H1 (cell line): ENCODE data around the gene RWDD1. TPM values are rescaled to one million over a fixed set of nuclear protein-coding genes. Genes with fewer than 3 reads are reported as not detected.

ENCODE experiments used
- CTCF ChIA-PET: fragments of 300-600 bp; sonication (Branson Sonifier 250); formaldehyde crosslinking; loops from one replicate; lab custom pipeline; 2021; ENCODE audit not compliant: partially characterized antibody; lab: Charles Lee
- POLR2A ChIA-PET: fragments of 300-600 bp; sonication (Branson Sonifier 250); formaldehyde crosslinking; loops from one replicate; lab custom pipeline; 2021; ENCODE audit warnings: inconsistent platforms; ENCODE audit not compliant: partially characterized antibody; lab: Charles Lee
- DNase-seq, 2 experiments: peaks; one replicate each; pipeline versions ENCODE4 v3.0.0 to v3.0.0-alpha.2; 2010 to 2022; ENCODE audit warnings: low spot score in 2 of 2, low read depth in 1 of 2, mixed read lengths in 1 of 2
- FAIRE-seq: peaks from 2 replicates; lab custom pipeline; 2011; peaks lifted over from hg19 to GRCh38; lab: Jason Lieb, UNC
- H2AFZ ChIP-seq: 2 replicates; pipeline ENCODE4 v1.8.1; 2012; ENCODE audit warnings: low read length, inconsistent platforms
- H2AK5ac ChIP-seq: 2 replicates; pipeline ENCODE4 v1.6.1; 2013; ENCODE audit warnings: low read depth, low read length
- H2BK120ac ChIP-seq: replicated peaks from 2 replicates; pipeline ENCODE3; 2013; ENCODE audit warnings: low read depth, low read length, inconsistent platforms
- H2BK12ac ChIP-seq: 2 replicates; pipeline ENCODE4 v1.6.1; 2013; ENCODE audit warnings: low read depth, low read length
- H2BK15ac ChIP-seq: 2 replicates; pipeline ENCODE4 v1.6.1; 2013; ENCODE audit warnings: low read length
- H2BK20ac ChIP-seq: 2 replicates; pipeline ENCODE4 v1.6.1; 2013; ENCODE audit warnings: low read length
- H2BK5ac ChIP-seq: 2 replicates; pipeline ENCODE4 v1.6.1; 2013; ENCODE audit warnings: low read depth, low read length
- H3K14ac ChIP-seq: 2 replicates; pipeline ENCODE4 v1.6.1; 2013; ENCODE audit warnings: inconsistent platforms; ENCODE audit not compliant: insufficient read length
- H3K18ac ChIP-seq: 2 replicates; pipeline ENCODE4 v1.6.1; 2013; ENCODE audit warnings: low read length; ENCODE audit errors: extremely low read depth
- H3K23ac ChIP-seq: 2 replicates; pipeline ENCODE4 v1.6.1; 2013; ENCODE audit warnings: inconsistent platforms; ENCODE audit not compliant: insufficient read length
- H3K23me2 ChIP-seq: 2 replicates; pipeline ENCODE4 v1.6.1; 2013; ENCODE audit warnings: low read depth, low read length
- H3K27ac ChIP-seq: 2 replicates; pipeline ENCODE4 v1.6.1; 2011; ENCODE audit warnings: low read depth, low read length, inconsistent platforms
- H3K27me3 ChIP-seq, 4 experiments: replicated peaks in 1 of 4; 1 replicate in 1 of 4; 2 replicates in 3 of 4; pipeline versions ENCODE4 v1.6.1 to v1.8.1; 2011 to 2013; ENCODE audit warnings: low read length in 3 of 4, mild to moderate bottlenecking in 3 of 4, inconsistent platforms in 2 of 4, mixed read lengths in 2 of 4, moderate library complexity in 1 of 4; ENCODE audit not compliant: control insufficient read depth in 3 of 4, insufficient read depth in 3 of 4; ENCODE audit errors: extremely low read depth in 1 of 4
- H3K36me3 ChIP-seq, 4 experiments: 2 replicates each; pipeline versions ENCODE4 v1.6.1 to v1.8.1; 2011 to 2013; ENCODE audit warnings: mild to moderate bottlenecking in 4 of 4, low read length in 3 of 4, moderate library complexity in 2 of 4, control low read depth in 1 of 4, inconsistent platforms in 1 of 4; ENCODE audit not compliant: insufficient read depth in 4 of 4, control insufficient read depth in 2 of 4
- H3K4ac ChIP-seq: replicated peaks from 2 replicates; pipeline ENCODE3; 2013; ENCODE audit warnings: low read length, low read depth, mixed read lengths, inconsistent platforms; ENCODE audit not compliant: insufficient read length
- H3K4me1 ChIP-seq, 4 experiments: replicated peaks in 1 of 4; 1 replicate in 1 of 4; 2 replicates in 3 of 4; pipeline versions ENCODE4 v1.6.1 to v1.8.1; 2011 to 2013; ENCODE audit warnings: low read length in 3 of 4, inconsistent platforms in 2 of 4, mixed read lengths in 1 of 4; ENCODE audit not compliant: insufficient read depth in 4 of 4, control insufficient read depth in 3 of 4
- H3K4me2 ChIP-seq, 2 experiments: 2 replicates each; pipeline versions ENCODE4 v1.6.1 to v1.8.1; 2011 to 2013; ENCODE audit warnings: low read depth in 2 of 2, low read length in 2 of 2, control low read depth in 1 of 2, inconsistent platforms in 1 of 2, mild to moderate bottlenecking in 1 of 2; ENCODE audit not compliant: insufficient read depth in 1 of 2
- H3K4me3 ChIP-seq, 4 experiments: fragments of 200-600, 300-600 bp in 1 of 4; sonication (generic), shearing (Covaris generic), sonication (Bioruptor Twin) in 1 of 4; 2 replicates each; pipeline versions ENCODE4 v1.5.1 to v1.8.1; 2011 to 2016; ENCODE audit warnings: low read length in 4 of 4, low read depth in 3 of 4, control low read depth in 2 of 4, inconsistent platforms in 2 of 4, mild to moderate bottlenecking in 2 of 4, mixed read lengths in 1 of 4, moderate library complexity in 1 of 4; ENCODE audit not compliant: insufficient read depth in 2 of 4; ENCODE audit errors: extremely low read depth in 1 of 4
- H3K56ac ChIP-seq: replicated peaks from 2 replicates; pipeline ENCODE3; 2013; ENCODE audit warnings: low read depth, mild to moderate bottlenecking, mixed read lengths, low read length, inconsistent platforms; ENCODE audit not compliant: insufficient read length
- H3K79me1 ChIP-seq: 2 replicates; pipeline ENCODE4 v1.6.1; 2013; ENCODE audit warnings: low read depth, low read length, control low read depth
- H3K79me2 ChIP-seq, 2 experiments: 2 replicates each; pipeline versions ENCODE4 v1.6.1 to v1.8.1; 2012 to 2013; ENCODE audit warnings: low read length in 2 of 2, mild to moderate bottlenecking in 2 of 2, inconsistent platforms in 1 of 2; ENCODE audit not compliant: insufficient read depth in 2 of 2, control insufficient read depth in 1 of 2
- H3K9ac ChIP-seq, 4 experiments: replicated peaks in 1 of 4; 1 replicate in 1 of 4; 2 replicates in 3 of 4; pipeline versions ENCODE4 v1.6.1 to v1.8.1; 2011 to 2013; ENCODE audit warnings: low read depth in 3 of 4, low read length in 3 of 4, control low read depth in 2 of 4, mild to moderate bottlenecking in 2 of 4, moderate library complexity in 2 of 4, inconsistent platforms in 1 of 4; ENCODE audit errors: extremely low read depth in 1 of 4
- H3K9me3 ChIP-seq, 2 experiments: 2 replicates each; pipeline versions ENCODE4 v1.6.1 to v1.8.1; 2012 to 2013; ENCODE audit warnings: mild to moderate bottlenecking in 2 of 2, moderate library complexity in 2 of 2, control low read depth in 1 of 2, inconsistent platforms in 1 of 2, low read depth in 1 of 2, low read length in 1 of 2, mixed read lengths in 1 of 2; ENCODE audit not compliant: insufficient read depth in 2 of 2
- H4K20me1 ChIP-seq, 2 experiments: replicated peaks in 1 of 2; 2 replicates each; pipeline versions ENCODE3 to v1.8.1; 2011 to 2013; ENCODE audit warnings: inconsistent platforms in 2 of 2, low read length in 2 of 2, mild to moderate bottlenecking in 1 of 2; ENCODE audit not compliant: insufficient read depth in 2 of 2, control insufficient read depth in 1 of 2
- H4K5ac ChIP-seq: 2 replicates; pipeline ENCODE4 v1.6.1; 2013; ENCODE audit warnings: low read length, low read depth, mixed read lengths, inconsistent platforms; ENCODE audit not compliant: insufficient read length
- H4K8ac ChIP-seq: 2 replicates; pipeline ENCODE4 v1.8.0; 2013; ENCODE audit warnings: mild to moderate bottlenecking, moderate library complexity, low read length, inconsistent platforms; ENCODE audit not compliant: insufficient read depth; ENCODE audit errors: extremely low read depth
- H4K91ac ChIP-seq: replicated peaks from 2 replicates; pipeline ENCODE3; 2013; ENCODE audit warnings: low read length, mixed read lengths, inconsistent platforms; ENCODE audit not compliant: insufficient read length
- CBX5 ChIP-seq: fragments of 300-800, 300-1000 bp; sonication (generic); IDR thresholded peaks from 2 replicates; pipeline ENCODE4 v1.7.1; 2016; ENCODE audit warnings: antibody characterized with exemption, low read length, low read depth
- JUN ChIP-seq: IDR thresholded peaks from 2 replicates; pipeline ENCODE4 v1.6.1; 2011; ENCODE audit warnings: low read depth, mild to moderate bottlenecking, improper control_type of control experiment, low read length
- MAFK ChIP-seq: IDR thresholded peaks from 2 replicates; pipeline ENCODE4 v1.6.1; 2012; ENCODE audit warnings: low read depth, mild to moderate bottlenecking, improper control_type of control experiment, low read length
- NANOG ChIP-seq: IDR thresholded peaks from 2 replicates; pipeline ENCODE4 v1.6.1; 2011; ENCODE audit warnings: low read length, low read depth, mild to moderate bottlenecking, inconsistent platforms; ENCODE audit not compliant: insufficient read depth, poor library complexity, severe bottlenecking
- SP2 ChIP-seq: IDR thresholded peaks from 2 replicates; pipeline ENCODE4 v1.6.1; 2012; ENCODE audit warnings: mild to moderate bottlenecking, low read length, inconsistent platforms
- TAF1 ChIP-seq: IDR thresholded peaks from 2 replicates; pipeline ENCODE4 v1.6.1; 2011; ENCODE audit warnings: mild to moderate bottlenecking, low read depth, low read length
- TEAD4 ChIP-seq: IDR thresholded peaks from 2 replicates; pipeline ENCODE4 v1.6.1; 2012; ENCODE audit warnings: low read depth, low read length, inconsistent platforms, mixed read lengths
- WGBS, 2 experiments: shearing (Covaris generic) in 1 of 2; methylation state at CpG; one replicate each; pipeline versions ENCODE4 v1.1.6 to v1.1.7; 2013 to 2015; ENCODE audit warnings: low lambda C conversion rate in 2 of 2, mixed read lengths in 2 of 2, inconsistent platforms in 1 of 2, low coverage in 1 of 2, missing lambda C conversion rate in 1 of 2; ENCODE audit not compliant: insufficient replicate concordance in 2 of 2, insufficient coverage in 1 of 2, insufficient read length in 1 of 2; ENCODE audit errors: extremely low coverage in 1 of 2, missing lambda C conversion rate in 1 of 2; 5-methylcytosine and 5-hydroxymethylcytosine counted together
- polyA plus RNA-seq, 7 experiments: library from polyadenylated mRNA; depleted of rRNA in 3 of 7; stranded (reverse) in 5 of 7; unstranded in 2 of 7; fragments of >200 nt in 5 of 7; fragments of 200-250 nt in 2 of 7; gene quantifications; 1 replicate in 5 of 7; 2 replicates in 1 of 7; 4 replicates in 1 of 7; pipeline versions ENCODE4 v1.2.1 to v1.2.3, GENCODE V29; 2011 to 2013; ENCODE audit warnings: missing spikeins in 2 of 7, mixed read lengths in 2 of 7
- total RNA-seq: library from RNA; stranded (reverse); fragmentation: NEBNext Ultra II Directional; extraction: Animal tissue kit (Norgen Biotek cat#: 25700); gene quantifications from 2 replicates; pipeline ENCODE4 v1.2.1, GENCODE V29; 2021
- TF ChIP-seq, protein P1 (sequence below), 3 experiments: IDR thresholded peaks; 1 replicate in 2 of 3; 2 replicates in 1 of 3; pipeline versions ENCODE4 v1.5.1 to v1.6.1; 2011; ENCODE audit warnings: low read length in 3 of 3, mild to moderate bottlenecking in 3 of 3, inconsistent platforms in 2 of 3, low read depth in 1 of 3, moderate library complexity in 1 of 3; ENCODE audit not compliant: insufficient read depth in 1 of 3; ENCODE audit errors: control extremely low read depth in 1 of 3
- TF ChIP-seq, protein P2 (sequence below): IDR thresholded peaks from 2 replicates; pipeline ENCODE4 v1.6.1; 2012; ENCODE audit warnings: inconsistent platforms

RWDD1 gene
- total and polyA plus RNA-seq, 2 of the 8 experiments (the other 6 are each of a cell fraction or from before 2014, with no cell fraction given) = 19.5 to 35.2 TPM

DNA sequence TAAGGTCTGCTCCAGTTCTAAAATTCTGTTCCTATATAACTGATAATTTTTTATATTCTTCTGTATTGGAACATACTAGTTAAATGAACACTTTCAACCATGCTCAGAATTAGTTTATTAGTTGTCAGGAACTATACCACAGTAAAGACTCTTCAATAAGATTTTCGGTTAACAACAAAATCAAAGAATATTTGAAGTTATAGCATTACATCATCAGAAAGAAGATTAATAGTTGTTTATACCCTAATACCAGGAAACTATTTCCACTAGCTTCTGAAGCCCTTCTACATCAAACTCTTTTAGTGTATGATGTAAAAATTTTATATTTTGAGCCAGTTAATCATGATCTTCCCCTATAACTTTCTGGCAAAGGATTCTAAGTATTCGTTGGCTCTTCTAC is 11.2 kb upstream of the RWDD1 start:
- no peak for DNase-seq
- ChIA-PET POLR2A (interaction anchor here (1.6 kb wide), 1 partner anchor 12 kb away, joined by 6 read pairs; the partner anchor contains the start of gene RWDD1), CTCF (interaction anchor here (1.0 to 6.7 kb wide), 25 partner anchors 11 to 343 kb away, joined by 3 to 59 read pairs (median 5); partner anchors contain the start of genes CALHM5, RWDD1 and TSPYL4)
- Histone ChIP-seq H3K4me2 (no peak overlapping the region), H2BK5ac (no peak overlapping the region), H3K23me2 (no peaks in the 10 kb centered on the region), H4K91ac (no peak overlapping the region), H3K4me1 (no peaks in the 10 kb centered on the region), H3K4ac (no peak overlapping the region), H3K27me3 (no peaks in the 10 kb centered on the region), H3K56ac (no peak overlapping the region), H2AFZ (no peak overlapping the region), H3K18ac (no peak overlapping the region), H3K14ac (no peak overlapping the region), H3K79me2 (no peaks in the 10 kb centered on the region), H3K27ac (no peak overlapping the region), H2BK12ac (no peak overlapping the region), H3K23ac (no peak overlapping the region), H4K20me1 (no peaks in the 10 kb centered on the region), H3K9me3 (no peaks in the 10 kb centered on the region), H3K4me3 (no peak overlapping the region), H3K9ac (no peak overlapping the region), H2BK120ac (no peak overlapping the region), H2BK20ac (no peak overlapping the region), H2BK15ac (no peak overlapping the region), H4K8ac (no peak overlapping the region), H3K79me1 (no peaks in the 10 kb centered on the region), H2AK5ac (no peak overlapping the region), H4K5ac (no peak overlapping the region), H3K36me3 (no peaks in the 10 kb centered on the region)
- FAIRE-seq = no peak
- TF ChIP-seq, protein P1, sequence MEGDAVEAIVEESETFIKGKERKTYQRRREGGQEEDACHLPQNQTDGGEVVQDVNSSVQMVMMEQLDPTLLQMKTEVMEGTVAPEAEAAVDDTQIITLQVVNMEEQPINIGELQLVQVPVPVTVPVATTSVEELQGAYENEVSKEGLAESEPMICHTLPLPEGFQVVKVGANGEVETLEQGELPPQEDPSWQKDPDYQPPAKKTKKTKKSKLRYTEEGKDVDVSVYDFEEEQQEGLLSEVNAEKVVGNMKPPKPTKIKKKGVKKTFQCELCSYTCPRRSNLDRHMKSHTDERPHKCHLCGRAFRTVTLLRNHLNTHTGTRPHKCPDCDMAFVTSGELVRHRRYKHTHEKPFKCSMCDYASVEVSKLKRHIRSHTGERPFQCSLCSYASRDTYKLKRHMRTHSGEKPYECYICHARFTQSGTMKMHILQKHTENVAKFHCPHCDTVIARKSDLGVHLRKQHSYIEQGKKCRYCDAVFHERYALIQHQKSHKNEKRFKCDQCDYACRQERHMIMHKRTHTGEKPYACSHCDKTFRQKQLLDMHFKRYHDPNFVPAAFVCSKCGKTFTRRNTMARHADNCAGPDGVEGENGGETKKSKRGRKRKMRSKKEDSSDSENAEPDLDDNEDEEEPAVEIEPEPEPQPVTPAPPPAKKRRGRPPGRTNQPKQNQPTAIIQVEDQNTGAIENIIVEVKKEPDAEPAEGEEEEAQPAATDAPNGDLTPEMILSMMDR (IDR thresholded peaks at IDR 0.05; ENCODE audit: control extremely low read depth in 1 of 3, insufficient read depth in 1 of 3, low read depth in 1 of 3, low read length in 3 of 3) = no peak
- no peak for TF ChIP-seq JUN
- TF ChIP-seq NANOG = no peak
- no peak for TF ChIP-seq TAF1
- TF ChIP-seq SP2 = no peak
- TF ChIP-seq CBX5 = no peak
- no peak for TF ChIP-seq TEAD4
- TF ChIP-seq, protein P2, sequence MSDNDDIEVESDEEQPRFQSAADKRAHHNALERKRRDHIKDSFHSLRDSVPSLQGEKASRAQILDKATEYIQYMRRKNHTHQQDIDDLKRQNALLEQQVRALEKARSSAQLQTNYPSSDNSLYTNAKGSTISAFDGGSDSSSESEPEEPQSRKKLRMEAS = no peak
- TF ChIP-seq MAFK = no peak
- 87% methylated on average over 2 of the region's 2 CpGs; no CpG with 5 or more reads in 1 of the 2 experiments for WGBS, 2 experiments
